HTERT RPE-1 (cell line): Measurements from ENCODE around the gene LAYN.

Source experiments
- in situ Hi-C: fragments of 300-500 bp; cut with MboI; formaldehyde crosslinking; loops from 4 replicates; pipeline ENCODE4 v1.14.3; 2020; ENCODE audit warnings: low sequenced_read_pairs

The LAYN gene

DNA sequence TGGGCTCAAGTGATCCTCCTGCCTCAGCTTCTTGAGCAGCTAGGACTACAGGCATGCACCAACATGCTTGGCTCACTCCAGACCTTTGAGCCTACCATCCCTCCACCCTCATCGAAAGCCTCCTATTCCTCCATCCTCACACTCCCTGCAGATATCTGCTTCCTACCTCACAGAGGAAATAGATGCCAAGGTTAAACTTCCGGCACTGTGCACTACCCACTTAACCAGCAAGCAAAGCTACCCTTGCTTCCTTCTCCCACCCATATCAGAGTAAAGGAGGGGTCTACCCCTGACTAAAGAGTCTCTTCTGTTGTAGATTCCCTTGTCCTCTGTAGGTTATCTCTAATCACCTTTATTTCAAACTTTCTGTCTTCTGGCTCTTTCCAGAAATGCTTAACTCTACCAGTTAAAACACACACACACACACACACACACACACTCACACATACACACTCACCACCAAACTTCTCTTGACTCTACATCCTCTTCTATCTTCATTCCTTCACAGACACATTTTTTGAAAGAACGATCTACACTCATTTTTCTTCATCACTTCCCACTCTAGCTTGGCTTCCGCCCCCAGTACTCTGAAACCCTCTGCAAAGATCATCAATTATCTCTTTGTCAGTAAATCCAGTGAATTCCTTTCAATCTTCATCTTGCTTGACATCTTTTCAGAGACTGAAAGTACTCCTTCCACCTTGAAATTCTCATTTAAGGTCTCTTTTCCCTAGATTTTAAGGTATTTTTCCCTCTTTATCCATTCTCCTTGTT lies 50.9 kb downstream of the LAYN start:
- in situ Hi-C loops = no loop called here

DNA sequence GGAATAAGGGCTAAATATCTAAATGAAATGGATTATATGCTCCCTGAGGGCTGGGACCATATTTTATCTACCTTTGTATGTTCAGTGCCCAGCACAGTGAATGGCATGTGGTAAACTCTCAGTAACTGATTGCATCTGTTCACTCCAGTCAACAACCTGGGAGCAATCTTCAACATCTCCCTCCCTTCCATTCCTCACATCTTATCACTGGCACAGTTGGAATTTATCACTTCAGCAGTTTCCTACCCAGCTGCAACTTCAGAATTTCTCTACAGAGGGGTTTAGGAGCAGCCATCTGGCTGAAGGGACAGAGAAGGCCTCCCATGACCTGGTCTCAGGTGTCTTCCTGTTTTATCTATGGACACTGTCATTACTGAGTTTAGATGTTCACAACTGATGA lies 52.0 kb downstream of the LAYN start:
- in situ Hi-C loops = no loop called here

DNA sequence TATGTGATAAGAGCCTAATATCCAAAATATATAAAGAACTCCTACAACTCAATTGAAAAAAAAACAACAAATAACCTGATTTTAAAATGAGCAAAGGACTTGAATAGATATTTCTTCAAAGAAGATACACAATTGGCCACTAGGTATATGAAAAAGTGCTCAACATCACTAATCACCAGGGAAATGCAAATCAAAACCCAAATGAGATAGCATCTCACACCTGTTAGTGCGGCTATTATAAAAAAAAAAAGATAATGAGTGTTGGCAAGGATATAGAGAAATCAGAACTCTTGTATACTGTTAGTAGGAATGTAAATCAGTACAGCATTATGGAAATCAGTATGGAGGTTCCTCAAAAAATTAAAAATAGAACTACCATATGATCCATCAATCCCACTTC lies 55.8 kb downstream of the LAYN start:
- in situ Hi-C loops = no loop called here

DNA sequence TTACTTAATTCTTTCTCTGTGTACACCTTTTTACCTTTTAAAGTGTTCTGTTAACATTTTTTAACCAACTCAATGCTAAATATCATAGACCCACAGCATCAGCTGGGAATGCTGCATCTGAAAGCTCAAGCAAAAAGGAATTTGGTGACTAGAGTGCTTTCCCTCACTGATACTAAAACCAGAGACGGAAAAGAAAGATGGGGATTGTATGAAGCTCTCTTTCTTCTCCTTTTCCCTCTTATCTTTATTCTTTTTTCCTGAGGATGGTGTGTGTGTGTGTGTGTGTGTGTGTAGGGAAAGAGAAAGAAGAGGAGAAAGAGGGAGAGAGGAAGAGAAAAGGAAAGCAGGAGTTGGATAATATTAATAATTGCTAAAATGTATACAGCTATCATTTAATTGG lies 57.6 kb downstream of the LAYN start:
- in situ Hi-C loops = no loop called here

DNA sequence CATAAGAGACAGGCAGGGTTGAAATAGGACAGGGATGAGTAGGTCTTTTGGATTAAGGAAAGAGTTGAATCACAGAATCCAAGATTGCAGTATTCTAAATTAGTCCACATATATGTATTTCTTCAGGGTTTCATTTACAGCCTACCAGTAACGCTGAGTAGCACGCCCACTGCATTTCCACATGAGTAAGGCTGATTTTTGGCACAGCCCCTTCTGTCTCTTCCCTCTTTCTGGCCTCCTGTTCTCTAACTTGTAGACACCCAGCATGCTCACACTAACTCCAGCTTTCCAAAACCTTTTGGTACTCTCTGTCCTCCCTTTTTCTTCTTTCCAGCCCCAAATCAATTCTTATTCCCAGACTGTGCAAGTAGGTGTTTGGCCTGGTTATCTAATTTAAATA lies 58.0 kb downstream of the LAYN start:
- in situ Hi-C loops = no loop called here

DNA sequence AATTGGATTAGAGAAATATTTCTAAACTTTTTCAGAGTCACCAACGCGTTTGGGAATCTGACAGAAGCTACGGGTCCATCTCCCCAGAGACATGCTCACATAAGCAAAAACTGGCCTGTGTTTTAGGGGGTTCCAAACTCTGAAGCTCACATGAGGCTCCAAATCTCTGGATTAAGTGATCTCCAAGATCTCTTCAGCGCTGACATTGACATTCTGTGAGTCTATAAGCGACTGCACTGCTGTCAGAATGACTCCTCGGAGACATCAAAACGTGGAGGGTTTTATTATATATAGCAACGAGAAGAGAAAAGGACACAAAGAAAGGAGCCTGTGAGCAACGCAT lies 61.1 kb downstream of the LAYN start:
- in situ Hi-C loops = no loop called here

DNA sequence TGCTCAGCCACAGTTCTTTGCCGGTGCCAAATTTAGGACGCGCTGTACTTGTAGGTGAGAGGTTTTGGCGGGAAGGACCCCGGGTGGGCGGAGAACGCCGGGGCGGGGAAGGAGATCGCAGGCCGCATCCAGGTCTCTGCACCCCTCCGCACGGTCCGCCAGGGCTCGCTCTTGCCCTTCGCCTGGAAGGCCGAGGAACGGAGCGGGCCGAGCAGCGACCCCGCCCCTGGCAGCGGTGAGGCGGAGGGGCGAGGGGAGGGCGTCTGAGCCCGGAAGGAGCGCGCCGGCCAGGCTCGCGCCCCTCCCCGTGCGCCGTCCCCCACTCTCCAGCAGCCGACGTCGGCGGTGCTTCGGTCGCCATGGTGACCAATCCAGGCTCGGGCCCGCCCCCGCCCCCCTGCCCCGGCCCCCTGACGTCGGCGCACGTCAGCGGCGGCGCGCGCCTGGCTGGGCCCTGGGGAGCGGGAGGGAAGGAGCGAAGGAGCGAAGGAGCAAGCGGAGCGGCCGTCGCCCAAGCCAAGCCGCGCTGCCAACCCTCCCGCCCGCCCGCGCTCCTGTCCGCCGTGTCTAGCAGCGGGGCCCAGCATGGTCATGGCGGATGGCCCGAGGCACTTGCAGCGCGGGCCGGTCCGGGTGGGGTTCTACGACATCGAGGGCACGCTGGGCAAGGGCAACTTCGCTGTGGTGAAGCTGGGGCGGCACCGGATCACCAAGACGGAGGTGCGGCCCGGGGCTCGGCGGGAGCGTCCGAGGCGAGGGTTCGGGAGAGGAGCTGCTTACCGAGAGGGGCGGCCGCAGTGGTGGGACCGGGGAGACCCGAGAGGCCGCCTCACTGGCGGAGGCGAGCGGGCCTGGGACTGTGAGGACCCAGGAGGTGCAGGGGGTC lies 61.7 kb downstream of the LAYN start, which contains the start of gene SIK2:
Gene SIK2, plus strand, starts transcription at position 471 of the 886 bp plus-strand sequence. Its CDS starts 115 bp downstream, at position 586.
- in situ Hi-C loops = no loop called here

DNA sequence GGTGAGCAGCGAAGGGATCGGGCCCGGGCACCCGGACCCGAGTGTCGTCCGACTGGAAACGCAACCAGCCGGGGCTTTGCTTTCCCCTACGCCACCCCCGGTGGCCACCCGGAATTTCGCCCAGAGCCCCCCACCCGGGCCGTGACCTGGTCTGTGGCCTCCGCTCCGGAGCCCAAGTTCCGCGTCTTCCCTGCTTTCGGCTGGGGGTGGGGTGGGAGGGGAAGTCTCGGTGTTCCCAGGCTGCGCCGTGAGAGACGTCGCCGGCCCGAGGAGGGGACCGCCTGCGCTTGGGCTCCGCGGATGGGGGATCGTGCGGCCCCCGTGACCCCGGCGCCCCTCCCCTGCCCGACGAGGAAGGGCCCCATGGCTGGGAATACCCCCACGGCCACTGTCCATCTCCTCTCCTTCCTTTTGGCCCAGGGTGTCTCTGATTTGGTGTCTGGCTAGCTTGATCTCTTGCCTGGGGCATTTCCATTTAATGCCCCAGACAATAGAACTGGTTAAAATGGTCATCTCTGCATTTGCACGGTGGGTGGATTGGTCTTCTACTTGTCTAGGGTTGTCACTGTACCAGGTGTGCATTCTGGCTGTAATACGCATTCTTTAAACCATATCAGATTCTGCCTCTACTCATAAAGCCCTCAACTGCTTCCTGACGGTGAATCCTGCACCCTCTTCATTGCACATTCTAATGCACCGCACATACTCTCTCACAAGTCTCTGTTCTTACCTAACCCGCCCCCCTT lies 62.5 kb downstream of the LAYN start:
- in situ Hi-C loops = no loop called here

DNA sequence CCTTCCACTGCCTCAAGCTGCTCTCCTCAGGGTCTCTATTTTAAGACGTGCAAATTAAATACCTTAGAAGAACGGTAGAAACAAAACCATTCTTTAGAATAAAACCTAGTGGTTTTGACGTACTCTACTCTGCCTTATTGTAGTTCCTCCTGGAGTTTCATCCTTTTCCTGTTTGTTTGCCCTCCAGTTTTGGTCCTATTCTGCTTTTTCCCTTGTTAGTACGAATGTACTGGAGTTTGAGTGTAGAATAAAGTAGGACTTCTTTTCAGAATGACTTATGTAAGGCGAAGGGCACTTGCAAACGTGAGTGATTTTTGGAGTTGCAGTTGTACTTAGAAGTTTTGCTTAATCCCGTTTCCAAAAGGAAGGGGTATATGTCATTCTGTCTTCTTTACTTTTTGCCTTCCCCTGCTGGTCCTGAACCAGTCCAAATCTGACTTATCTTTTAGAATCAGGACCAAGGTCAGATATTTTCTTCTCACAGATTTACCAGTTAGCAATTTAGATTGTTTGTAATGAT lies 63.2 kb downstream of the LAYN start:
- in situ Hi-C loops = no loop called here

DNA sequence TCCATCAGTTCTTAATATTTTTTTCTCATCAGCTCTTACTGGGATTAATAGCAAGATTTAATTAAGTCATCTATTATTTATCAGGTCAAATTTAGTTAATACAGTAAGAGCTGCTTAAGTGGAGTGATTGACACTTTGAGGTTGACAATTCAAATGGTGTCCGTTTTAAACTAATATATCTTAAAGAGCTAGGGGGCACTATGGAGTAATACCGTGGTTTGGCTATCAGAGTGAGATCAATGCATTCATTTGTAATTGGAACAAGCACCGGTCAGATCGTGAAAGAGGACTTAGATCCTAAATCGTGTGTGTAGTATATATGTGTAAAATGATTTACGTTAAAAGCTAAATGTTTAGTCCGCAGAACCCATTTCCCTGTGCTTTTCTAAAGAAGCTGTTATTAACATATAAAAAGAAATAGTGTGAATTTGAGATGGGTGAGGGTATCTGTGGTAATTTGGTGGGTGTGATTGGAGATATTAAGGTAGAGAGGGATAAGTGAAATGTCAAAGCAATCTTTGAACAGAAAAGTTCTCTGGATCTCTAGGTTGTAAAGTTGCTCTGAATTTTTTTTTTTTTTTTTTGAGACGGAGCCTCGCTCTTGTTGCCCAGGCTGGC lies 64.0 kb downstream of the LAYN start:
- in situ Hi-C loops = no loop called here

DNA sequence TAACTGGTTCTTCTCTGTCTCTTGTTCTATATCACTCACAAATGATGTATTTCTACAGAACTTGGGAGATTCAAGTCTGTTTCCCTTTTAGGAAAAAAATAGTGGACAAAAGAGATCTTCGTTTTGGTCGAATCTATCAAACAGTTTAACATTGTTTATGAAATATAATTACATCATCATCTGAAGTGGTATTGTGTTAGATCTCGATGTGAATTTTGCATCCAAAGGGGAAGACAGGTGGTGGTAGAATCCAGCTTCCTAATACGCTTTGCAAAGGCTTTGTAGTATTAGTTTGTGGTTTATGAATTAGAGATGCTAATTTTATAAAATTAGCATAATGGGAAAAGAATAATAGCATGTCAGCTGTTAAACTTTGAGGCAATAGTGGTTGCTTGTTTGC lies 65.2 kb downstream of the LAYN start:
- in situ Hi-C loops = no loop called here

DNA sequence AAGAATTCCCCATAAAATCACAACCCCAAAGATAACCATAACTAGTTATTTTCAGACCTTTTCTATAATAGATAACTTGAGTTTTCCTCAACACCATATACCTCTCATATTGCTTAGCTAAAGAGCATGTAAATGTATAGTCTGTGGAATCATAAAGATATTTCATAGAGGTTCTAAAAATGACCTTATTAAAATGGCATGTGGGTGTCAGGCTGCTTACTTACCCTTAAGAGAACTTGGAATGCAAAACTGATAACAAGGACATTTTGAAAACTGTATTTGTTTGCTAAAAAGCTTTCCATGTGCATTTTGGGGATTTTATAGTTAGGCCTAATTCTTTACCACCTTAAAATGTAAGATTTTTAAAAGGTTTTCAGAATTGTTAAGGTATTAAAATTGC lies 66.5 kb downstream of the LAYN start:
- in situ Hi-C loops = no loop called here

DNA sequence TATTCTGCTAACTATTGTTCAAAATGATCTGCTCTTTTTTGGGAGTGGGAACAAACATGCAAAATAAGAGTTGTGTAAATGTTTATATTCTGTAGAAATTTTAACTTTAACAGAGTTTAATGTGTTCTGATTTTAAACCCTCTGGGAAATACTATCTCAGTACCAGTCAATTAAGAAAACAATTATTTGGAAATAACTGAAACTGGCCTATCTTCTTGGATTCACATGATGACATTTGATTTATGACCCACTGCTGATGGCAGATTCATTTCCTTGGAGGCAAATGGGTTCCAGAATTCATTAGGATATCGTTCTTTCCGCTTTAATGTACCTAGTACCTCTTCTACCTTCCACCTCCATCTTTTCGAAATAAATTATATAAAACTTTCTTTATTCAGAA lies 67.2 kb downstream of the LAYN start:
- in situ Hi-C loops = no loop called here
